ENCODE results near the gene CDH13.

Gene CDH13

DNA sequence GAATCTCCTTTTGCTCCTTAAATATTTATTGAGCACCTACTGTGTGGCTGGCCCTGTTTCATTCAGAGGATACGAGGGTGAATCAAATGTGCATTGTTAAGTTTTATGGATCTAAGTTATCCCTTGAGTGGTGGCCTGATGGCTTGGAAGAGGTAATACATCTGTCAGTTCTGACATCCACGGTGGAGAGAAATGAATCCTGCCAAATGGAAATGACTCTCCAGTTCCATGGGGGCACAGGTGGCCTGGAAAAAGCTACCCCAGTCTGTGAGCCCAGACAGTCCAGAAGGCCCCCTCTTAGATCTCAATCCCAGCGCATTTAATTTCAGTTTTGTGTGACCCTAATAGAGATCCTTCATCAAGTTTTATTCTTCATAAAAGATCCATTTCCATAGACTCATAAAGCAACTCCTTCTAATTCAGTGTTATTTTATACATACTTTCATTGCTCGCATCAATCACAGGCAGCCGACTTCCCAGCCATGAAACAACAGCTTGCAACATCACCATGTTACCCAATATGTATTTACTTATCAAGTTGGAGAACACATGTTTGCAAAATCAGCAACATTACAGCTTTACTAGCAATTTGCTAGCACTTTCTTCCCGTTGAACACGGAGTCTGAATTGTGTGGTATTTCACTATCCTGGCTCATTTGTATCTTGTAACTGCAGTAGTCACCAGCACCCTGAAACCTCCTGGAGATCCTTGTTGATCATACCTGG lies 846.2 kb downstream of the CDH13 start:
- DNase-seq, result no peak

DNA sequence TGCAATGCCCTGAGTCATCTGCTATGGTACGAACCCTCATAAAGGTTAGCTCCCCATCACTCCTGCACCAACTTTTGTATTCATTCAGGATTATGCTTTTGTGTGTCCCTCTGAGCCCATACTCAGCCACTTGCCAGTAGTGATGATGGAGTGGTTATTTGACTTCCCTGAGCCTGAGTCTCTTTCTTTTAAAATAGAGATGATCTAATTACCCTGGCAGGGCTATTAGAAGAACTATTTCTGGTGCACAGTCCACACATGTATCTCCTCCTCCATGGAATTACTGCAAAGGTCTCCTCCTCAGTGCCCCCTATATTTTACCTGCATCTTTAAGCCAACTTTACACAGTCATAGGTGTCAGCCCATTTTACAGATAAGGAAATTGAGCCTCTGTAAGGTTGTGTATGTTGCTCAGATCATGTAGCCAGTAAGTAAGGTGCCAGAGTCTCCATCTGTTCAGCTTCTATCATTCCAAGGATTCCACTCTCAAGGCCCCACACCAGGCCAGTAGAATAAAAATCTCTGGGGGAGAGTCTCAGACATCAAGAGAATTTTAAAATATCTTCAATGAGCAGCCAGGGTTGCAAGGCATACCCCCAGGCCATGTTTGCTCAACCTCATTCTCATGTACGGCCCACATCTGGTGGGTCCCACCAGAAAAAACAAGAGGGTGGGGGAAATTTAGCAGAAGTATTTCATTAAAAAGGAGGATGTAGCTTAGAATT lies 847.3 kb downstream of the CDH13 start:
- DNase-seq, result no peak

DNA sequence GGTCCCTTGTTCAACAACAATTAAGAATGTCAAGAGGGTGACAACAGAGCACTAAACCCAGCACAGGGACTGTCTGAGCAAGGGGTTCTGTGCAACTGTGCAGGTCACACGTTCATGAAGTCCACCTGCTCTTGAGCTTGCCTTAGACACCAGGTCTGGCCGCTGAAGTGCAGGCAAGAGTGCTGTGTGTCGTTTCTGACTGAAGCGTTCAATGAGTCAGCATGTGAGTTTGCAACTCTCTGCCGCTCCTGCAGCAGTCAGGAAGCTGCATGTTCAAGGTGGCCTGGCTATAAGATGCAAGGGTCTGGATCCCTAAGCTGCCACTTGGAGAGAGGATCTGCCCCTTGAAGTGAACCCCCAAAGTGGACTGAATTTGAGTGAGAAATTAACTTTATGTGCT lies 848.3 kb downstream of the CDH13 start:
- DNase-seq, result no peak

DNA sequence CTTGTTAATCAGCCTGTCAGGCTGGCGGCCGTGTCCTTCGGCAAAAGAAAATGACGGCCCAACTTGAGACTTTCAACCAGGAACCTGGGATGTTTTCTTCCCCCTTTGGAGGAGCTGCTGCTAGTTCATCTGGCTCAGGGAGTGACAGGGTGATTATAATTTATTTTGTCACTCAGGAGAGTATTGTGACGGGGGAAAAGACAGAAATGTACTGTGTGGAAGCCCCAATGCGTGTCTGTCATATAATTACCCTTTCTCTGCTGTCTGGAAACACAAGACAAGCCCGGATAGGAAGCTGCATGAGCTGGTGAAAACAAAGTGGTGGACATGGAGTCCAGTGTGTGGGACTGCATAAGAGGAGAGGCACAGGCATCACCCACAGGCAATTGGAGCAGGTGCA lies 854.8 kb downstream of the CDH13 start:
- no peak for DNase-seq

DNA sequence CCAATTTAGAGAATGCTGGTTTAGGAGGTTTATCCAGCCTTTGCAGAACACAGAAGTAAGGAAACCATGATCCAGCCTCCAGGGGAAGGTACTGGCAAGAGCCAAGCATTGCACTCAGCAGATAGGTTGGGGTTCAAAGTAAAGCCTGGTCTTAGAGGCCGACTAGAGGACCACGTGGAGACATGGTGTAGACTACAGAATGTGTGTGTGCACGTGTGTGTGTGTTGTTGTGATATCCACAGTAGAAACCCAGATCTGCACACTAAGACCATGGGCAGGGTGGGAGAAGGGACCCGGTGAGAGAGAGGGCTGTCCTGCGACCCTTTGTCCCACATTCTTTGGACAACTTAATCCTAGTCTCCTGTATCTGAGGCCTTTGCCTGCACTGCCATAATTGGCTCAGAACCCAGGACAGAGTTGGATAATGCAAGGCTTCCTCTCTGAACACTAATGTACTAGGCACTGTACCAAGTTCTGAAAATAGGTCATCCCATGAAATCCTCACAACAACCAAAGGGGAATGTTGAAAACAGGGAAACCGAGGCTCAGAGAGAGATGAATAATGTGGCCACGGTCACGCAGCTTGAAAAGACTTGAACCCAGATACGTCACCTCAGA lies 855.9 kb downstream of the CDH13 start:
- DNase-seq, result no peak

DNA sequence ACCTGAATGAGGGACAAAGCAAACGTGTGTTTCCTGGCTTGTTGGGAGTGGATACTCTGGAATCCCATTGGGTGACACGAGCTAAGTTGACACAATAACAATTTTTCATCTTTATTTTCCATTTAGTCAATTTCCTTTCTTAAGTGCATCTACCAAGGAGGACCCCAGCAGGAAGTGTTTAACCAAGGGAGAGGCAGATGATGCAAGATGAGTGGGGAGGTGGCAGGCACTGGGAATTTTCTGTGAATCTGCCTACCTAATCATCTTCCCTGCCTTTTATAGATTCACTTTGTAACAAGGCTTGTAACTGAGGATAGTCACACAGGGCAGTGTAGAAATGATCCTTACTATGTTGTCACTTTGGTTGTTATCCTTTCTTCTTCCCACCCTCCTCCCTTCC lies 863.3 kb downstream of the CDH13 start:
- DNase-seq, result no peak

DNA sequence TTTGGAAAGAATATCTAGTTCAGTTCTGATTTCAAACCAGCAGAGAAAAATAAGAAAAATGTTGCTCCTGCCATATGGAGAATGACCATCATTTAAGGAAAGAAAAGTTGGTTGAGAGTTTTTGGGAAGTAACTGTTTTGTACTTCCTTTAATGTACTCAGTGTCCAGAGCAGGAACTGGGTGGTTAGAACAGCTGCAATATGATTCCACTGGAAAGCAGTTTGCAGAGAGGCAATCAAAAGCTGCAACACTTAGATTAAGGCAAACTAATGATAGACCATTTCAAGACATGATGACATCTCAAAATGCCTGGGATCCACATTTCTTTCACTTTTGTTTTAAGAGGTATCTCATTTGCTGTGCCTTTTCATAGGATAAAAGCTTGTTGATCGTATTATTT lies 867.7 kb downstream of the CDH13 start:
- DNase-seq, result no peak

DNA sequence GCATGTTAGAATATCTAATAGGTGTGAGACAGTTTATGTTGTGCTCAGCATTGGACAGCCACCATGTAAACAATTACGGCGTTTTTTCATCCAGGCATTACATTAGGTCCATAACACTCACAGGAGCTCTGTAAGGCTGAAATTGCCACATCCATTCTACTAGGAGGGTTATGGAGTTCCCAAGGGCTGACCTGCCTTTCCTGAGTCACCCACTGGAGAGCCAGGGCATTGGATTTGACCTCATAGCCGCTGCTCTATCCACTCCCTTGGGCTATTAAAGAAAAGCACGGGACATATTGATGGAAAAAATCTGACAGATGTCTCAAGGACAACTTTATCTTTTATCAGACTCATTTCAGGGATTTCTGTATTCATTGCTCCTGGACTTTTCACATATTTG lies 874.7 kb downstream of the CDH13 start:
- DNase-seq, result no peak

DNA sequence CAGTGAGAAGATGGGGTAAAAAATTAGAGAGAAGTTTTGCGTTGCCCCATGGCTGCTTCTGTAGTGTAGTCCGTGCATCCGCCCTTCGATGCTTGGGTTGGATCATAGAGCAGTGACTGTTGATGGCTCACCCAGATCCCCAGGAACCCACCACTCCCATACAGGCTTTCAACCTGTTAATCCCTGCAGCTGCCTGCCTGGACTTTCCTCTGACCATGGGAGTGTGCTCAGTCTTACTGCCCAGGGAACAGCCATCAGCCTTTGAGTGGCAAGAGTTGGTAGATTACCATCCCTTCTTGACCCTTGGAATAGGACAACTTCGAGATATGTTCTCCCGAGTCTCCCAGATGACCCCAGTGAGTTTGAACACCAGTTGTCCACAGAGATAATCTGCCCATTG lies 881.5 kb downstream of the CDH13 start:
- no peak for DNase-seq

DNA sequence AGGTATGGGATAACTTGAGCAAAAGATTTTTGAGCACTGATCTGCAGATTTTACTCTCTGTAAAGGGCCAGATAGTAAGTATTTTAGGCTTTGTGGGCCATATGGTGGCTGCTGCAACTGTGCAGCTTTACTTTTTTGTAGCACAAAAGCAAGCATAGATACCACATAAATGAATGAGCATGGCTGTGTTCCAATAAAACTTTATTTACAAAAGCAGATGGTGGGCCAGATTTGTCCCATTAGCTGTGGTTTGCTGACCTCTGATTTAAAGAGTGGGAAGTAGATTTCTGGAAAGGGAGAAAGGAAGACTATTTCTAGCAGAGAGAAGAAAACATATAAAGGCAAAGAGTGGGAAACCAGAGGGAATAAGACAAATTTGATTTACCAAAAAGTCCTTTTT lies 882.5 kb downstream of the CDH13 start:
- no peak for DNase-seq

DNA sequence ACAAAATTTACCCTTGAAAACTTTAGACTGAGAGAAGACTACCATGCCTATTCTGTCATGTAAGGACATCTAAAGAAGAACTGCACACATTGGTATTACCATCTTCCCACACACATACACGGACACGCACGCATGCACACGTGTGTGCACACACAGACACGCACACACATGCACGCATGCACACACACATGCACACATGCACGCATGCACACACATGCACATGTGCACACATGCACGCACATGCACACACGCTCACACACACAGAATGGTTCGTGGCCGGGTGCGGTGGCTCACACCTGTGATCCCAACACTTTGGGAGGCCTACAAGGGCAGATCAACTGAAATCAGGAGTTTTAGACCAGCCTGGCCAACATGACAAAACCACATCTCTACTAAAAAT lies 884.1 kb downstream of the CDH13 start:
- DNase-seq, result no peak

DNA sequence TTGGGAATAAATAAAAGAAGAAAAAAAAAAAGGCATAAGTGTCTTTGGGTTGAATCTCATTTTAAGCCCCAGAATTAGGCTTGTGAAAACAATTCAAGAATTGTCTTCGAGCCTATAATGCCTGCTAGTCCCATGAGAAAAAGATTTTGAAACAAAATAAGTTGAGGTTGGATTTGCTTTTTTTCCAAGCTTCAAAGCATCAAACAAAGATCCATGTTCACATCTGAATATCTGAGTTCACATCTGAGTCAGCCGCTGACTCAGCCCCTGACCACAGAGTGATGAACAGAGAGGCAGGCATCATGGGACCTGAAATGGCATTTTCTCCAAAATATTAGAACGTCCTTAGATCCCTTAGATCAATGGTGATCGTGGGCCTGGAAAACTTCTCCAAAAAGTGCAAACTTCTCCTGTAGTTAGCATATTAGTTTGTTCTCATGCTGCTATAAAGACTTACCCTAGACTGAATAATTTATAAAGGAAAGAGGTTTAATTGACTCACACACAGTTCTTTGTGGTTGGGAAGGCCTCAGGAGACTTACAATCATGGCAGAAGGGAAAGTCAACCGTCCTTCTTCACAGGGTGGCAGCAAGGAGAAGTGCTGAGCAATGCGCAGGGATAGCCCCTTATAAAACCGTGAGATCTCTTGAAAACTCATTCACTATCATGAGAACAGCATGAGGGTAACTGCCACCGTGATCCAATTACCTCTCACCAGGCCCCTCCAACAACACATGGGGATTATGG lies 886.4 kb downstream of the CDH13 start:
- DNase-seq, result no peak

DNA sequence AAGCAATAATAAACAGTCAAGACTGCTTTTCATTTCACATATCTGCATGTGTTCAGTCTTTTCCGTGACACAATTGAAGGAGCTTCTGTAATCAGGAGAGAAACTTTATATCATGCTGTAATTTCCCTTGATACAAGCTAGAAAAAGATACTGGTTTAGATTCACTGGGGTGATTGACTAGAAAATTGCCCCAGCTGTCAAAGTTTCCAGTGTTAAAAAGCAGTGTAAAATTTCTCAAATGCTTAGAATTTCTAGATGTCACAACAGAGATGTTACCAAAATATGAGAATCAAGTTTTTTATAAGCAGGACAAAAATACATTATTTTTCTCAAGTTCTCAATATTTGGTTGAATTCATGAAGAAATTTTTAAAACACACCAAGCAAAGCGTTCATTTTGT lies 888.6 kb downstream of the CDH13 start:
- no peak for DNase-seq

DNA sequence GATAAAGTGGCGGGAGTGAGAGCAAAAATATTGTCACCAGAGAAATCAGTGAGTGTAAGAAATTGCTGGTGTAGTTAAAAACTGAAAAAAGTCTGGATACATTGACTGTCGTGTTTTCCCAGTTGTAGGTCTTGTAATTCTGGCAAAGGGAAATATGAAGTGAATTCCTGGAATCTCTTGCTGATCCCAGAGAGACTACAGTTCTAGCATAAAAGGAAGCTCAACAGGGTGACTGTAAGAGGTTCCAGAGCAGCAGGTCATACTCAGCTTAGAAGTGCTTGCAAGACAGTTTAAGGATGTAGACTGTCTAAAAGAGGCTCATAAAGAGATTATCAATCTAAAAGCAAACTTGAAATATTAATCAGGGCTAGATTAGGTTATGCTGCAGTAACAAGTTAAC lies 890.2 kb downstream of the CDH13 start:
- no peak for DNase-seq

DNA sequence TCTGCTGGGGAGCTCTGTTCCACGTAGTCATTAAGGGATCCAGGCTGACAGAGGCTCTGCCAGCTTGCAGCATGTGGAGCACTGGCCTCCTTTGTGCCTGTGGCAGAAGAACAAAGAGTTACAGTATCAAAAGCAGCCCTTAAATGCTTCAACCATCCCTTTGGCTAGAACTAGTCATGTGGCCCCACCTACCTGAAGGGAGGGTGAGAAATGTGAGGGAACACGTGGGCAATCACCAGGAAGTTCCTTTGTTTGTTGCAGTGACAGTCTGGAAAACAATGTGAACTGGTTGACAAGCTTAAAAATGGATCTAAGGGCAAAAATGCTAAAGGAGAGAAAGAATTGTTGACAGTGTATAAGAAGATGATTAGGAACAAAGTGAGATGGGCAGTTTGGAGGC lies 890.6 kb downstream of the CDH13 start:
- DNase-seq, result no peak

DNA sequence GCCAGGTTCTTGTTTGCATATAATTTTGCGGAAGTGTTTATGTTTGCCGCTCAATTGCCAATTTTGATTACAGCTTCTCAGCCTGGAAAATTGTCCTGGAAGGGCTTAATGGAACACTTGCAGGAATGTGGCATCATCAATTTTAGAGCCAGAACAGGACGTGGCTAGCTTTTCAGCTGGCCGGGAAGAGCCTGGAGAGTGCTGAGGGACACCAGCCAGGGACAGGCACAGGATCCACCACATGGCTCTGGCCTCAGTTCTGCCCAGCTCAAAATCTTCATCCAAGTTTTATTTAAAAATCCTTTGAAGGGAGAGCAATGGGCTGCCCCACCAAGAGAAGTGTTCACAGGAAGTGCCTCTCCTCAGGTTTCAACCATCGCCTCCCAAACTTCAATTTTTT lies 893.8 kb downstream of the CDH13 start:
- DNase-seq, result no peak

DNA sequence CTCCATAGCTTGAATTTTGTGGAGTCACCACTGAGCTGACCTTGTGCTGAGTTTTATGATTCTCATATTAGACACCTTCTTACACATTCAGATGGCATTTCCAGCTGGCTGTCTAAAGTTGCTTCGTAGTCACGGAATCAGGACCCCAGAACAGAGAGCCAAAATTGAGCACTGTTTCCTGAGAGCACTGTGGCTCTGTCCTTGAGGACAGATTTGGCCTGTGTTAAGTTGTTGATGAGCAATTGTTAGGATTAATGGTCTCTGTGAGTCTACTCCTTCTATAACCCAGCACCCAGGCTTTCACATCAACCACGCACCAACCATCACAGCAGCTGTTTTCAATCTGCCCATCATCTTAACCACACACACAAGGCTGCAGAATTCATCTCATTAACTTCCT lies 903.5 kb downstream of the CDH13 start:
- DNase-seq, result no peak

DNA sequence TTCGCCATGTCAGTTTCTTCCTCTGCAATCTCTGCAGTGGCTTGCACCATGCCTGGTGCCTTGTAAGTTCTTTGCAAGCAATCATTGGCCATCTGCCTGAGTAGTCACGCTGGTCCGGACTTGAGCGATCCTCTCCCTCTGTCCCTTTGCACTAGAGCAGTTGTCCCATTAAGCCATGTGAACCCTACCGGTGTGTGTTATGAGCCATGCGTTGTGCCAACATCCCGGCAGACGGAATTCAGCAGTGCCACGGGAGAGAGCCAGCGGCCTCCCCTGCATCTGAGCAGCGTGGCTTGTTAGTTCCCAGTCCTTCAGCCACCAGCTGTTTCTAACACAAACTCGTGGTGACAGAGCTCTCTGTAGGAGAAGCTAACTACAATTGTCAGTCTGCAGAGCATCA lies 905.9 kb downstream of the CDH13 start:
- DNase-seq, result peak; percentile 40

DNA sequence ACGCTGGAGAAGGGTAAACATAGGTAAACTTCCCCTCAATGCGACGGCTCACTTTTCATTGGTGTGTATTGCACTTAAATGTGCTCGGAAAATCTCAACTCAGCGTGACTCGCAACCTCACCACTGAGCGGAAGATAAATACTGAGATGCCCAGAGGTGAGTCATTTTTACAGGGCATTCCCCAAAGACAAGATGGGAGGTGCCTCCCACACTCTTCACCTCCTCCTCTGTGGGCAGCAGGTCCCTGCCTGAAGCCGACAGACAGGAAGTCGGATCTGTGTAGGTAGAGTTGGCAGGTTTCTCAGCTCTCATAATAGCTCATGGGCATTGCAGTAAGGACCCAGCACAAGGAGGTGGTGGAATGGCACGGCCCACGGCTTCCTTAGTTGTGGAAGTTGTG lies 906.4 kb downstream of the CDH13 start:
- peak; percentile 40 for DNase-seq

DNA sequence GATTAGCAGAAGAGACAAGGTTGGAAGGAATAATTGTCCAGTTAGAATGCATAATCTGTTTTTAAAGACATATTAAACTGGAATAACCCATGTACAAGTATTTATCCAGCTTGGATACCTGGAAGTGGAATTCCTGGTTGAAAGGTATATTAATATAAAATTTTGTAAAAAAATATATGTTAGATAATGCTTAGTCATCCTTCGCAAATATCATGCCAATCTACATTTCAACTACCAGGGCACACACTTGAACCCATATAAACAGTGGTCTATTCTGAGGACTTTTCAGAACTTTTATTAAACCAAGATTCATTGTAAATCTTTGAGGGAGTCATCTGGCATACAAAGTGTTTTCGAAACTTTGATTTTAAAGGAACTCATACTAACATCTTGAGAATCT lies 911.9 kb downstream of the CDH13 start:
- DNase-seq, result no peak

DNA sequence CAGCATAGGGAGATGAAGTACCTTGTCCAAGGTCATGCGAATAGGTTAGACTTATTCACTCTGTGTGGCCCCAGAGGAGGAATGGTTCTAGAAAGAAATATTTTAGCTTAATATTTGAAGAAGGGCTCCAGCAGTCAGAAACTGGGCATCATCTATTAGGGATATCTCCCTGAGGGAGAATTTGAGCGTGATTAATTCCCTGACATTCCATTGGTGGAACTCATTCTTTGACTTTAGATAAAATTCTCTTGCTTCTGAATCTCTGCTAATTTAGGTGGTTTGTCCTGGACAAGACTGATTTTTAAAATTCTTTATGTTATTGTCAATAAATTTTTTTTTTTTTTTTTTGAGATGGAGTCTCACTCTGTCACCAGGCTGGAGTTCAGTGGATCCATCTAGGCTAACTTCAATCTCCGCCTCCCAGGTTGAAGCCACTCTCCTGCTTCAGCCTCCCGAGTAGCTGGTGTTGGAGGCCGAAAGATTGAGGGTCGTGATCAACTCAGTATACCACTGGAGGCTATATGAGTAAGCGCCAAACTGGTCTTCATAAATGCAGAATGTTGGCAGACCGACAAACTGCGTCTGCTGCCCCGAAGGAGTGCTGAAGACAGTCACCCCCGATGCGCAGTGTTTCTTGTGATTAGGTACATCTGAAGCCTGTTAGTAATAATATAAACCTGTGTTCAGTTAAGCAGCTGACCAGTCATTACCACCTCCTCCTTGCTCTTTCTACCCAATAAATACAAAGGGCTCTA lies 913.1 kb downstream of the CDH13 start:
- no peak for DNase-seq

DNA sequence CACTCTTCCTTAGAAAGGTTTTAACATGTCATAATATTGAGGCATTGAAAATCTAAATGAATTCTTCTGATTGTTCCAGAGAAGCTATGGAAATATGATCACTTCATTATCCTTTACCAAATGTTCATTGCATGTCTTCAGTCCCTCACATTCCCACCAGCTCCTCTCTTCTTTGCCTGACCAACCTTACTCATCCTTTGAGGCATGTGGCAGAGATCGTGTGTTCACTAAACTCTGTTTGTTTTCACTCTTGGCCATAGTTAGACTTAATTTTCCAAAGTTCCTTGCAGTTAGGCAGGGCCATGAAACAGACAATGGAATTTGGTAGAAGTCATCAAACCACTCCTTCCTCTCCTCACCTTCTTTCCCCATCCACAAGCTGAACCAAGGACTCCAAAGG lies 914.5 kb downstream of the CDH13 start:
- no peak for DNase-seq

DNA sequence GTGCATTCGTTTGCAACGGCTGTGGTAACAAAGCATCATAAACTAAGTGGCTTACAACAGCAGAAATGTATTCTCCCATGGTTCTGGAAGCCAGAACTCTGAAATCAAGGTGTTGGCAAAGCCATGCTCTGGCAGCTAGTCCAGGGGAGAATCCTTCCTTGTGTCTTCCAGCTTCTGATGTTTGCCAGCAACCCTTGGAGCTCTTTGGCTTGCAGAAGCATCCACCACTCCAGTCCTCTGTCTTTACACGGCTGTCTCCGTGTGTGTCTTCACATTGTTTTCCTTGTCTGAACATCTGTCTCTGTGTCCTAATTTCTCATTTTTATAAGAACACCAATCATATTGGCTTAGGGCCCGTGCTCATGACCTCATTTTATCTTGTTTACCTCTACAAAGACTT lies 915.7 kb downstream of the CDH13 start:
- DNase-seq, result no peak

All from NCI-H1092 (cell line).